Measurements from ENCODE around the gene CD163.
"Not testable (repeated sequence)": the region's sequence is repeated elsewhere in the genome, so short reads cannot be mapped to it uniquely, and the experiment has no call there.

Gene CD163

GRCh38 chr12:7503686-7504415 is at the start of gene CD163:
Gene CD163, minus strand, starts transcription at chr12:7503777. Its CDS starts 87 bp downstream, at chr12:7503690.
- Histone ChIP-seq H3K4me1 (ENCODE audit: control insufficient read depth, insufficient read depth, low read length) (no peaks in the 10 kb centered on the region), H3K9ac (ENCODE audit: low read length) (no peak within 1 kb of the TSS), H3K4me3 (ENCODE audit: low read length) (no peak within 1 kb of the TSS), H3K36me3 (ENCODE audit: control insufficient read depth, insufficient read depth, low read length) (no peaks in the 10 kb centered on the region), H3K27ac (ENCODE audit: low read depth, low read length) (peak within 1 kb of the TSS; percentile 40), H3K27me3 (ENCODE audit: control insufficient read depth, insufficient read depth, low read length) (no peaks in the 10 kb centered on the region)

- Histone ChIP-seq H3K4me1 (ENCODE audit: control insufficient read depth, insufficient read depth, low read length) (no peaks in the 10 kb centered on the region), H3K27ac (ENCODE audit: low read depth, low read length) (no peak overlapping the region), H3K4me3 (ENCODE audit: low read length) (no peak overlapping the region), H3K9ac (ENCODE audit: low read length) (no peak overlapping the region), H3K27me3 (ENCODE audit: control insufficient read depth, insufficient read depth, low read length) (no peaks in the 10 kb centered on the region), H3K36me3 (ENCODE audit: control insufficient read depth, insufficient read depth, low read length) (no peaks in the 10 kb centered on the region)
Observed at GRCh38 chr12:7542813-7543212, 39.2 kb upstream of the CD163 start.

- H3K27ac ChIP-seq (ENCODE audit: low read depth, low read length), result no peak overlapping the region
Observed at GRCh38 chr12:7542046-7542445, 38.5 kb upstream of the CD163 start.

GRCh38 chr12:7514416-7514815 is 10.8 kb upstream of the CD163 start:
- Histone ChIP-seq H3K36me3 (ENCODE audit: control insufficient read depth, insufficient read depth, low read length) (no peaks in the 10 kb centered on the region), H3K4me3 (ENCODE audit: low read length) (no peak overlapping the region), H3K27me3 (ENCODE audit: control insufficient read depth, insufficient read depth, low read length) (no peaks in the 10 kb centered on the region), H3K9ac (ENCODE audit: low read length) (no peak overlapping the region), H3K4me1 (ENCODE audit: control insufficient read depth, insufficient read depth, low read length) (no peaks in the 10 kb centered on the region), H3K27ac (ENCODE audit: low read depth, low read length) (no peak overlapping the region)

More at GRCh38 chr12:7542046-7542445, 38.5 kb upstream of the CD163 start:
- Histone ChIP-seq H3K27me3 (ENCODE audit: control insufficient read depth, insufficient read depth, low read length) (no peaks in the 10 kb centered on the region), H3K9ac (ENCODE audit: low read length) (no peak overlapping the region), H3K36me3 (ENCODE audit: control insufficient read depth, insufficient read depth, low read length) (no peaks in the 10 kb centered on the region), H3K4me3 (ENCODE audit: low read length) (no peak overlapping the region), H3K4me1 (ENCODE audit: control insufficient read depth, insufficient read depth, low read length) (no peaks in the 10 kb centered on the region)

- Histone ChIP-seq H3K36me3 (ENCODE audit: control insufficient read depth, insufficient read depth, low read length) (no peaks in the 10 kb centered on the region), H3K27ac (ENCODE audit: low read depth, low read length) (no peak overlapping the region)
Observed at GRCh38 chr12:7512553-7512952, 9.0 kb upstream of the CD163 start.

GRCh38 chr12:7509793-7510470 is 6.4 kb upstream of the CD163 start:
- not testable (repeated sequence) for H3K27ac ChIP-seq (ENCODE audit: low read depth, low read length); H3K4me3 ChIP-seq (ENCODE audit: low read length); H3K9ac ChIP-seq (ENCODE audit: low read length); H3K4me1 ChIP-seq (ENCODE audit: control insufficient read depth, insufficient read depth, low read length); H3K27me3 ChIP-seq (ENCODE audit: control insufficient read depth, insufficient read depth, low read length); H3K36me3 ChIP-seq (ENCODE audit: control insufficient read depth, insufficient read depth, low read length)

More at GRCh38 chr12:7512553-7512952, 9.0 kb upstream of the CD163 start:
- no peak overlapping the region for H3K4me3 ChIP-seq (ENCODE audit: low read length)
- H3K27me3 ChIP-seq (ENCODE audit: control insufficient read depth, insufficient read depth, low read length), result no peaks in the 10 kb centered on the region
- no peak overlapping the region for H3K9ac ChIP-seq (ENCODE audit: low read length)
- no peaks in the 10 kb centered on the region for H3K4me1 ChIP-seq (ENCODE audit: control insufficient read depth, insufficient read depth, low read length)

GRCh38 chr12:7502612-7503011 is 965 bp downstream of the CD163 start:
- H3K27ac ChIP-seq (ENCODE audit: low read depth, low read length), result peak overlapping the region; percentile 40
- no peak overlapping the region for H3K9ac ChIP-seq (ENCODE audit: low read length)
- no peaks in the 10 kb centered on the region for H3K36me3 ChIP-seq (ENCODE audit: control insufficient read depth, insufficient read depth, low read length)
- H3K4me3 ChIP-seq (ENCODE audit: low read length), result no peak overlapping the region
- no peaks in the 10 kb centered on the region for H3K4me1 ChIP-seq (ENCODE audit: control insufficient read depth, insufficient read depth, low read length)
- H3K27me3 ChIP-seq (ENCODE audit: control insufficient read depth, insufficient read depth, low read length), result no peaks in the 10 kb centered on the region

GRCh38 chr12:7501031-7501588 is 2.5 kb downstream of the CD163 start:
- H3K36me3 ChIP-seq (ENCODE audit: control insufficient read depth, insufficient read depth, low read length), result no peaks in the 10 kb centered on the region
- no peak overlapping the region for H3K4me3 ChIP-seq (ENCODE audit: low read length)
- no peaks in the 10 kb centered on the region for H3K4me1 ChIP-seq (ENCODE audit: control insufficient read depth, insufficient read depth, low read length)
- no peaks in the 10 kb centered on the region for H3K27me3 ChIP-seq (ENCODE audit: control insufficient read depth, insufficient read depth, low read length)
- H3K27ac ChIP-seq (ENCODE audit: low read depth, low read length), result no peak overlapping the region
- H3K9ac ChIP-seq (ENCODE audit: low read length), result no peak overlapping the region

GRCh38 chr12:7499636-7500035 is 3.9 kb downstream of the CD163 start:
- Histone ChIP-seq H3K4me1 (ENCODE audit: control insufficient read depth, insufficient read depth, low read length) (no peaks in the 10 kb centered on the region), H3K27ac (ENCODE audit: low read depth, low read length) (no peak overlapping the region), H3K4me3 (ENCODE audit: low read length) (no peak overlapping the region), H3K9ac (ENCODE audit: low read length) (no peak overlapping the region), H3K27me3 (ENCODE audit: control insufficient read depth, insufficient read depth, low read length) (no peaks in the 10 kb centered on the region), H3K36me3 (ENCODE audit: control insufficient read depth, insufficient read depth, low read length) (no peaks in the 10 kb centered on the region)

GRCh38 chr12:7498809-7499208 is 4.8 kb downstream of the CD163 start:
- Histone ChIP-seq H3K9ac (ENCODE audit: low read length) (no peak overlapping the region), H3K4me1 (ENCODE audit: control insufficient read depth, insufficient read depth, low read length) (no peaks in the 10 kb centered on the region), H3K27me3 (ENCODE audit: control insufficient read depth, insufficient read depth, low read length) (no peaks in the 10 kb centered on the region), H3K4me3 (ENCODE audit: low read length) (no peak overlapping the region), H3K36me3 (ENCODE audit: control insufficient read depth, insufficient read depth, low read length) (no peaks in the 10 kb centered on the region), H3K27ac (ENCODE audit: low read depth, low read length) (no peak overlapping the region)

GRCh38 chr12:7497661-7498060 is 5.9 kb downstream of the CD163 start:
- no peak overlapping the region for H3K9ac ChIP-seq (ENCODE audit: low read length)
- no peak overlapping the region for H3K27ac ChIP-seq (ENCODE audit: low read depth, low read length)
- no peak overlapping the region for H3K4me3 ChIP-seq (ENCODE audit: low read length)
- H3K27me3 ChIP-seq (ENCODE audit: control insufficient read depth, insufficient read depth, low read length), result no peaks in the 10 kb centered on the region
- H3K36me3 ChIP-seq (ENCODE audit: control insufficient read depth, insufficient read depth, low read length), result no peaks in the 10 kb centered on the region
- no peaks in the 10 kb centered on the region for H3K4me1 ChIP-seq (ENCODE audit: control insufficient read depth, insufficient read depth, low read length)

GRCh38 chr12:7496451-7496850 is 7.1 kb downstream of the CD163 start:
- no peak overlapping the region for H3K27ac ChIP-seq (ENCODE audit: low read depth, low read length)
- H3K4me1 ChIP-seq (ENCODE audit: control insufficient read depth, insufficient read depth, low read length), result no peaks in the 10 kb centered on the region
- no peak overlapping the region for H3K4me3 ChIP-seq (ENCODE audit: low read length)
- H3K9ac ChIP-seq (ENCODE audit: low read length), result no peak overlapping the region
- no peaks in the 10 kb centered on the region for H3K27me3 ChIP-seq (ENCODE audit: control insufficient read depth, insufficient read depth, low read length)
- no peaks in the 10 kb centered on the region for H3K36me3 ChIP-seq (ENCODE audit: control insufficient read depth, insufficient read depth, low read length)
